Glomerular visceral epithelial cell (primary cell): ENCODE results near the gene HEY2.
"Not testable (repeated sequence)": the region's sequence is repeated elsewhere in the genome, so short reads cannot be mapped to it uniquely, and the experiment has no call there.

Experiments used
- DNase-seq: peaks from one replicate; pipeline ENCODE4 v3.0.0-alpha.2; 2016; ENCODE audit errors: extremely low spot score

The HEY2 gene

DNA sequence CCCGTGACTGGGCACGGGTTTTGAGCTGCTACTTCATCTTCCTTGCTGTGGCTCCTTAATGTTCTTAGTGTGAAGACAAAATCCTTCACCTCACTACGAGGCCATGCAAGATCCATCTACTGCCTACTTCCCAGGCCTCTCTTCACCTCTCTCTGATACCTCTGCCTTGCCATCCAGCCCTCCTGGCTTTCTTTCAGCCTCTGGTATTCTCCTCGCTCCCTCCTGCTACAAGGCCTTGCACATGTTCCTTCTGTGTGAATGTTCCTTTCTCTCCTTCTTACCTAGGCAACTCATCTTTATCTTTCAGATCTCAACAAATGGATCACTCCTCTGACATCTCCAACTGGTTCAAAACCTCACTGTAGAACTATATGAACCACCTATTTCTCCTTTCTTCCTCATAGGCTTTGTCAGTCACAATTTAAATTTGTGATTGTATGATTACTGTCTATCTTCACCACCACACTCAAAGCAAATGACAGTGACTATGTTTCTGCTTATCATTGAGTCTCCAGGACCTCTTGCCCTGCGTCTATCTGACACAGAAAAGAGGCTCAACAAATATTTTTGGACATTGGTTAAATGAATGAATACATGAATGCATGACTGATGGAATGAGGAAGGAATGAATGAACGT is 19.8 kb downstream of the HEY2 start:
- DNase-seq, result no peak

DNA sequence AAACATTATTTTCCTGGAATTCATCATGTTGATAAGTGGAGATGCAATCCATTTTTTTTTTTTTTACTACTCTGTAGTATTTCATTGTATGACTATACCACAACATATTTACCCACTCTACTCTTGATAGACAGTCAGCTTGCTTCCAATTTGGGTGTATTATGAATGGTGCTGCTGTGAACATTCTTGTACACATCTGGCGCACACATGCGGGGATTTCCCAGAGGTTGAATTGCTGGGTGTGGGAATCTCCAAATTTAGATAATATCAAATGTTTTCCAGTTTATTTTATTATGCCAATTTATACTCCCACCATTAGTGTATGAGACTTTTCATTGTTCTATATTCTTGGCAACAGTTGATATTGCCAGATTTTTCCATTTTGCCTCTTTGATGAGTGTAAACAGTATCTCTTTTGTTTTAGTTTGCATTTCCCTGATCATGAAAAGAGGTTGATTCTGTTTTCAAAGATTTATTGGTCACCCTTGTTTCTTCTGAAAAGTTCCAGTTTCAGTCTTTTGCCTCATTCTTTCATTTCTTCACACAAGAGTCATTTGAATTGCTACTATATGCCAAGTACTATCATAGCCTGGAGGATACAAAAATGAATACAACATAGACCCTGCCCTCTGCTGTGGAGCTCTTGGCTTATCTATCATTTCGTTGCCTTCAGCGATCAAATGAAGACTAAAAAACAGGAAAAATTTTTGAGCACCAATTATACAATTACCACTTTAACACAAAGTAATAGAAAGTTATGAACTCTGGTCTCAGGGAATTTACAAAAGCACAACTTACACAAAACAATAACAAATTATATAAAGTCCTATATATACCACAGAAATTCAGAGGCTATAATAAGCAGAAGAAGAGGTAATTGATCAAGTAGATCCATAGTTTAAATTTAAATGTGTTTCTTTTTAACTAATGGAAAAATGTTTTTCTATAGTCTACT is 24.2 kb downstream of the HEY2 start:
- no peak for DNase-seq

DNA sequence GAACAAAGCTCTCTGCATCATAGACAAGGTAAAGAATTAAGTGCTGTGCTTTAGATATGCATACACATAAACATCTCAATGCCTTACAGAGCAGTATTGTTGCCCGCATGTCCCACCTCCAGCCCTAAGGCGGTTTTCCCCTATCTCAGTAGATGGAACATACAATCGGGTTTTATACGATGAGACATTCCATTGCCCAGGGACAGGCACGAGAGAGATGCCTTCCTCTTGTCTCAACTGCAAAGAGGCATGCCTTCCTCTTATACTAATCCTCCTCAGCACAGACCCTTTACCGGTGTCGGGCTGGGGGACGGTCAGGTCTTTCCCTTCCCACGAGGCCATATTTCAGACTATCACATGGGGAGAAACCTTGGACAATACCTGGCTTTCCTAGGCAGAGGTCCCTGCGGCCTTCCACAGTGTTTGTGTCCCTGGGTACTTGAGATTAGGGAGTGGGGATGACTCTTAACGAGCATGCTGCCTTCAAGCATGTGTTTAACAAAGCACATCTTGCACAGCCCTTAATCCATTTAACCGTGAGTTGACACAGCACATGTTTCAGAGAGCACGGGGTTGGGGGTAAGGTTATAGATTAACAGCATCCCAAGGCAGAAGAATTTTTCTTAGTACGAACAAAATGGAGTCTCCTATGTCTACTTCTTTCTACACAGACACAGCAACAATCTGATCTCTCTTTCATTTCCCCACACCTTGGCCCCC is 26.8 kb downstream of the HEY2 start:
- DNase-seq, result not testable (repeated sequence)

DNA sequence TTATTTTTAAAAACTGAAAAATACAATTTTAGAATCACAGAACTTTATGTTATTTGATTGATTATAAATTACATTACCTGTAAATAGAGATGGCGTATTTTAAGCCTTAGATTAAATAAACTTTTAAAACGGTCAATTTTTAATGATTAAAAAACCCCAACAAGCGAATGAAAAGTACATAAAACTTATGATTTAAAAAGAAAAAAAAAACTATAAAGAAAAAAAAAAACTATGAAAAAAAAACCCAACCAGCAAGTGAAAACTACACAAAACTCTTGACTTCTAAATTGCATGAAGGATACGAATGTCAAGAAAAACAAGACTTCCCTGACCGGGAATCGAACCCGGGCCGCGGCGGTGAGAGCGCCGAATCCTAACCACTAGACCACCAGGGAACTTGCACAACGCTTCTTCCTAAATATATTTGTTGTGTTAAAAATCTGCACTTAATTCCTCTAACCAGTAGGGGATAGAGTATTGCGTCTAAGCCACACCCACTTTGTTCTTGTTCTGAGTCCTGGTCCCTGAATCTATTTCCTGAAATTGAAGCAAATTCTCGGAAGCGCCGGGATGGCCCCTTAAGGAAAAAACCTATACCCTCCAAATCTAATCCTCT is 30.6 kb downstream of the HEY2 start:
- DNase-seq, result peak; percentile 94

DNA sequence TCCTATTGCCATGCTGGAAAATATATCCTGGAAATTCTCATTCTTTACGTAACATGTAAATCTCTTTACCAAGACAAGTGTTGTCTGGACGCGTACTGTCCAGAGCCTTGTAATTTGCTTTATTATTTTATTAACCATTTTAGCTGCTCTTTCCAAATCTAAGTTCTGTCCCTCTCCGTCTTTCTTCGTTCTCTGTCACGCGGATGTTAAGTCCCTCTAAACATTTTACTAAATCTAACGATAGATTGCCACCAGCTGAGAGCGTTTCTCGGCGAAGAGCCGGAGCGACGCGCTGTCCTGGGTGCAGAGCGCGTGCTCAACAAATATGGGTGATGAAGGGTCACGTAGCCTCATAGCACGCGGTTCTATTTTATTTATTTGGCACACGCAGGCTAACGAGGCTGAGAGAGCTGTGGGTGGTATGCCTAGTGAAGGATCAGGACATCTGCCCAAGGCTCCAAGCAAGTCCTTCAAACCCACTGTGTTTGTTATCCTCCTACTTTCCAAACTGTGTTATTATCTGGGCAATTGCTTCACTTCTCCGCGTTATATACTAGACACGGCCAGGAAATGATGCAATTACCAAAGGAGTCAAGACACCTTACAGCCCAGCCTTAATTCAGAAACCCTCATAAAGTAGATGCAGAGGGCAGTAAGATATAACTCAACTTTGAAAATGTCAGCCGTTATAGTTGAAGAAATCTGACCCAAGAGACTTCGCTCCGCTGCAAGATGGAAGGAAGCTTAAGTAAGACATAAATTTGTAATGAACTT is 31.3 kb downstream of the HEY2 start:
- peak; percentile 66 for DNase-seq

DNA sequence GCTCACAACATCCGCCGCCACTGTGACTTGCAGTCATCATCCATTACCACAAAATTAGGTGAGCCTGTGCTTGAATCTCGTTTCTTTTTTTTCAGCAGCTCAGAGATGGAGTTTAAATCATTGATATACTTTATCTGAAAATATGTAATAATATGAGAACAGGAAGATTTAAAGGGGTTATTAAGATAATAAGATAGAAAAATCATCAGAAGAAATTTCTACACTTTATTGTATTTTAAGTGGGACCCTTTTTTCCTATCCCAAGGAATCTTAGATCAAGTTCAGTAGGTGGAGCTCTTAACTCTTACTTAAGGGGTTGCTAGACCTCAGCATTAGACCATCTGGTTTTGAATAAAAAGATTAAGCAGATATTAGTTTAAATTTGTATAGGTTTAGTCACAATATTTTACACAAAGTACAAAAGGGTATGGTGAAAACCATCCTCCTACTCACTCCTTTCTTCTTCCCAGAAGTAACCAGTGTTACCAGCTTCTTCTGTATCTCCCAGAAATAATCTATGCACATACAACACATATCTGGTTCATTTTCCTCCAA is 32.0 kb downstream of the HEY2 start:
- peak; percentile 16 for DNase-seq

DNA sequence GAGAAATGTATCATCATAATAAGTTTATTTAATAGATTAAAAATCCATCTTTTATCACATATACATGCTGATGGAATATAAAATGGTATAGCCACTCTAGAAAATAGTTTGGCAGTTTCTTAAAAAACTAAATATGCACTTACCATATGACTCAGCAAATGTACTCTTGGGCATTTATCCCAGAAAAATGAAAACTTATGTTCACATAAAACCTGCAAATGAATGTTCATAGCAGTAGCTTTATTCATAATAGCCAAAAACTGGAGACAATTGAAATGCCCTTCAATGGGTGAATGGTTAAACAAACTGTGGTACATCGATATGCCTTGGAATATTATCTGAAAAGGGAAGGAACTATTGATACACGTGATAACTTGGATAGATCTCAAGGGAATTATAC is 34.9 kb downstream of the HEY2 start:
- DNase-seq, result no peak

DNA sequence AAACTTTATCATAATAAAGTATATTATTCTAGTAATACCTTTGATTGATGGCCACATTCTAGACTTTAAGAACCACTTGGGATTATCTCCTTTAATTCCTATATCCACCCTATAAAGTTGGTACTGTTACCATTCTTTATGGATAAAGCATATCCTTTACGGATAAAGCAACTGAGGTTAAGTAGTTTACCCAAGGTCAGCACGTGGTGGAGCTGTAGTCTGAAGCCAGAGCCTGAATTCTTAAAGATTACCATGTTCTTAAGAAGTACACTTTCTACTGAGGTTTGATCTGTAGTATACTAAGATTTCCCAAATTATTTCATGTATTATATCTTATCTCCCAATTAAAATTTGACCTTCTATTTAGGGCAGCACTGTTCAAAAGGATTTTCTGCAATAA is 38.4 kb downstream of the HEY2 start:
- peak; percentile 26 for DNase-seq

DNA sequence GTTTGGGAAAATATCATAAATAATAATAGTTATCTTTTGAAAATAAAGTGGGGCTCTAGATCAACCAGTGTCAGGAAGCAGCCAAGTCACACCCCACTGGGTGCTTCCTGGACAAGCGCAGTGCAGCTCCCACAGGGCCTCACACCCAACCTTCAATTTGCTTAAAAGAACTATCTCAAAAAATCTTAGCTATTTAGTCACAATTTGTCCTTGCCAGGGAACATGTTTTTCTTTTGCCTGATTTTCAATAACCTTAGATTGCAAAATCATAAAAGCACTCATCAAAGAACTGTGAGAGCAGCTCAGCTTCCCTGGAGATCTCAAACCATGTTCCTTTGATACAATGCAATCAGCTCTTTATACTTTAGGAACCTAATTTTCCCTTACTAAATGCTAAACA is 39.7 kb downstream of the HEY2 start:
- DNase-seq, result no peak

DNA sequence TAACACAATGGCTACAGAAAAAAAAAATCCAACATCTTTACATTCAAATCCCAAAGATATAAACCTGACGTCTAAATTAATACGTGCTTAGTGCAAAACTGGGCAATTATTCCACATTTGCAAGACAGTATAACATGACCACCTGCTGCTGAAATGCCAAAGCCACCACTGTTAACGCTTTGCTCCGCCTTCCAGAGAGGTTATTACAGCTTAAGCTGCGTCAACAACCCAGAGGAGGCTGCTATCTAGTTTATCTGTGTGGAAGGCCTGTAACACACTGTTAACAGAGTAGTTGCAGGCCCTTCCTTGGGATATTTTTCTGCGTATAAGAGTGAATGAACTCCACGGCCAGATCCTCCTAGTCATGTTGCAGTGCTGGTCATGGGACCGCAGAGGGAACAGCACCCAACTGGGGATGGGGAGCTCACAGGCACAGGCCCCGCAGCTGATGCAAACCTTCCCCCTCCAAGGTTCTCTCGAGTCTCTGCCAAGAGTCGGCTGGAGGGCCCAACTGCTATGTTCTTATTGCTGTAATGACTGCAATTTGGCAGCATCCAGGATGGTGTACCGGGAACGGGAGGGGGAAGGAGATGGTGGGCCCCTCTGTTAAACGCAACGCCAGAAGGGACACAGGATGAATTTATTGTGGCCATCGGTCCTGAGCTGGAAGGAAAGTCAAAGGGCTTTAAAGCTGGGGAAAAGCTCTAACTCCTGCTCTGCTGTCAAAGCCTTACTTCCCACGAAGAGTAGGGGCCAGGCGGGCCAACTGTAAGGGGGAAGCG is 40.3 kb downstream of the HEY2 start:
- DNase-seq, result peak; percentile 22

DNA sequence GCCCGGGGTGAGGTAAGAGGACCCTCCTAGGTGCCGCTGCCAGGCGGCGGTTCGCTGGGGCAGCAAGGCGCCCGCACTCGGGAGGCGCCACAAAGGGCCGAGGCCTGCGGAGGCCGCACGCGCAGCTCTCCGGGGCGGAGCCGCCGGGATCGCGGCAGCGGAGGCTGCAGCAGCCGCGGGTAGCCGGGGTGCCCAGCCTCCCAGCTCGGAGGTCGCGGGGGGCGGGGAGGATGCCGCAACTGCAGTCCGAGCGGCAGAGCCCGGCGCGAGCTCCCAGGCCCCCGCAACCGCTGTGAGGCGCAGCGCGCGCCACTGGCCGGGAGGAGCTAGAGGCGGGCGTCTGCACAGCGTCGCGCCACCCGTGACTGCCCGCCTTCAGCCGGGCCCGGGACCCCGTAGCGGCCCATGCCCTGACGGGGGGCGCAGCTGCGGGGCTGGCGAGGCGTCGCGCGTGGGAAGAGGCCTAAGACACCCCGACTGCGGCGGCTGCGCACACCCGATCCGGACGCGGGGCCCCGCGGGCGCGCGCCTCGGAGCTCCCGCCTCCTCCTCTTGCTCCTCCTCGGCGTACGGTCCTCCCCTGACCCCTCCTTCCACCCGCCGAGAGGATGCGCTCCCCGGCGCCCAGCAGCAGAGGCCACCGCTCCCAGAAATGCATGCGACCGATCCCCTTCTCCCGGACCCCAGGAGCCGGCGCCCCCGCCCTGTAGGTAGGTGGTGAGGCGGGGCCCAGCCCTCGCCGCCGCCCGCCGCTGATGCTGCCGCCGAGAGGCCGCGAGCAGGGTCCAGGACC is 41.1 kb downstream of the HEY2 start, which contains the start of gene NCOA7:
NCOA7 (plus strand) TSS at position 603 of the 793 bp plus-strand sequence. CDS start 24,395 bp downstream, outside the sequence.
- DNase-seq, result peak; percentile 79

DNA sequence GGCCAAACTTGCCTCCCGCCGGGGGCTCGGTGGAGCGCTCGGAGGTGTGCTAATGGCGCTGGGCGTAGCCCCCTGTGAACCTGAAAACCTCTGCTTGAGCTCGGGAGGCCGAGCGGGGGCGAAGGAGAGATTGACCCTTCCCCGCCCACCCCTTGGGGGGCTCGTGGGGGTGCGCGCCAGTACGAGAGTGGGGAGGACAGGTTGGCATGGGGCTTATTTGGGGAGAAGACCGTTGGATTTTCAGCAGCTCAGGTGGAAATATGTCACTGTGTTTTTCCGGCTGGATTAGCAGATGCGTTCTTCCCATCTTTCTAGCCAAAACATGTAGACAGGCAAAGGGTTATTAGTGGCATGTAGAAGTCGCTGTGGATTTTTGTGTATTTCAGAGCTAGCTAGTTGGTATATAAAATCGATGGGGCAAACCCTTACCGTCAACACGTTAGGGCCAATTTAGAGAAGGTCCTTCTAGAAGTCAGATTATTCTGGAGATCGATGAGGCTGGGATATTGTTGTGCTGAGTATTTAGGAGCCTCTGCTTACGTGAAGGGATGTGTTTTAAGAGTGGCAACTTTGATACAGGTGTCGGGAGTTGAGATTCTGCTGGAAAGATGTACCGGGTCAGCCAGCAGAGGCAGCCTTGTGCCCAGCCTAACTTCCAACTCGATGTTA is 41.9 kb downstream of the HEY2 start:
- peak; percentile 62 for DNase-seq

DNA sequence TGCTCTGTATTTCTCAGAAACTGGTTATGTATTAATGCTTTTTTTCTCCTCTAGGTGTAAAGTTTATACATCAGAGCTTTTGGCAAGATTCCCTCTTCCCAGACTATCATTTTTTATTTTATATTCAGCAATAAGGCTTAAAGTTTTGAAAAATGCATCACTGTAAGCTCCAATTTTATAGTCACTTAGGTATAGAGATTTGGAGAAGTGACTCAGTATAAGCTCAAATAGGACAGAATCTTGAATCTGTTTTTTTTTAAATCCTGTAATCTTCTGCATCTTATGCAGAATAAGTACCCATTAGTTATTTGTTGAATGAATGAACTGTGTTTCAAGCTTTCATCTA is 42.4 kb downstream of the HEY2 start:
- no peak for DNase-seq

DNA sequence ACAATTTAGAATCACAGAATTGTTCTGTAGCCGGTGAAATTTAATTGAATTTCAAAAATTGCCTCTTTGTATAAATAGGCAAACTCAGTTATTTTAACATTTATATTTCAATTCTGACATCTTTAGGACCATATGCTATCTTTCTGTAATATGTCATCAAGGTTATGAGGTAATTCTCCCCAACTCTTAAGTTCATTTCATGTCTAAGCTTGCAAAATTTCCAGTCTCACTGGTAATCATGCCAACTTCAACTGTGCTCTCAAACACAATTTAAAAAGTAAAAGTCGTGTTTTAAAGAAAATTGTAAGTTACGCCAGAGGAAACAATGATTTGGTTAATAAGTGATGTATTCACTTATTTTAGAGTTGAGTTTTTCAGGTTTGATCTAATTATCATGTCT is 42.7 kb downstream of the HEY2 start:
- no peak for DNase-seq

DNA sequence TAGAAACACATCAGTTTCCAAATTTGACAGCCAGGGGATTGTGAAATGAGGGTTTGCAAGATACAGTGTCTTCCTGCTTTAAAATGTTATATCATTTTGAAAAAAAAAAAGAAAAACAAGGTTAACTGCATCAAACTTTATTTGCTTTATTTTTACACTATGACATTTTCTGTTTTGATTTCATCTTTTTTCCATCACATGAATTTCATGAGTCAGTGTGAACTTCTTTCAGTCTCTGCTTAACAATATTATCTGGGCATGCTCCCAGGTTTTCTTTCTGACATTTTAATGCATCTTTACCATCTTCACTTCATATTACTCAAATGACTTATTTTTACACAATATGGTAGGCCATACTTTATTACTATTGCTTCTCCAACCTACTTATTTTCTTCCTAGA is 43.2 kb downstream of the HEY2 start:
- DNase-seq, result no peak

DNA sequence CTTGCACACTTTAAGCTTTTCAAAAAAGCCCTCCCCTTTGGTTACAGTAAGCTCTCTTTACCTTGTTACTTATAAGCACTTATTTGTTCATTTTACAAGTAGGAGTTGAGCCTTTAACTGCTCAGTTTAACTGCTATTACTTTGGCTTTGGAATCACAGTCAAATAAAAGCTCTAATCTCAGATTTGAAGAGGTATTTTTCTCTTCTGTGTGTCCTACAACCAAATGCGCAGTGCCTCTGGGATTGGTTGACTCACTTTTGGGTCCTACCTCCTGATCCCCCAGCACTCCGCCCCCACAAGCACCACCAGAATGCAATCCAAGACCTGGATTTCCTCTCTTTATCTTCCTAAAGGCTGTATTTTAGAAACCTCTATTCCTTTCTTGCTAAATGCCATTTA is 43.8 kb downstream of the HEY2 start:
- no peak for DNase-seq

DNA sequence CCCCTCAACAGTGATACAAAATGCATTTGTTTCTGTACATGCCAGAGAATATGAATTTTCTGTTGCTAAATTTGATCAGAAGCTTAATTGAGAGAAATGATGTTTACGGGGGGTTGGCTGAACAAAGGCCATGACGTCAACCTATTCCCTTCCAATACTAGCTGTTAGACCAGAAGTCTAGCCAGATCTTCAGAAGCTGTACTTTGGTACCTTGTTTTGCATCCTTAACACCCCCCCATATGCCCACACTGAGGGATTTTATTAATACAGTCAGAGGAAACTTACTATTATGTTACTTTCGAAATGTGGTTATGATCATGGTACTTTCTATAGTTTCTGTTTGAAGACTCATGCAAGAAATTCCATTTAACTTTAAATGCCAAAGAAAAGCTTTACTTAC is 44.4 kb downstream of the HEY2 start:
- DNase-seq, result no peak

DNA sequence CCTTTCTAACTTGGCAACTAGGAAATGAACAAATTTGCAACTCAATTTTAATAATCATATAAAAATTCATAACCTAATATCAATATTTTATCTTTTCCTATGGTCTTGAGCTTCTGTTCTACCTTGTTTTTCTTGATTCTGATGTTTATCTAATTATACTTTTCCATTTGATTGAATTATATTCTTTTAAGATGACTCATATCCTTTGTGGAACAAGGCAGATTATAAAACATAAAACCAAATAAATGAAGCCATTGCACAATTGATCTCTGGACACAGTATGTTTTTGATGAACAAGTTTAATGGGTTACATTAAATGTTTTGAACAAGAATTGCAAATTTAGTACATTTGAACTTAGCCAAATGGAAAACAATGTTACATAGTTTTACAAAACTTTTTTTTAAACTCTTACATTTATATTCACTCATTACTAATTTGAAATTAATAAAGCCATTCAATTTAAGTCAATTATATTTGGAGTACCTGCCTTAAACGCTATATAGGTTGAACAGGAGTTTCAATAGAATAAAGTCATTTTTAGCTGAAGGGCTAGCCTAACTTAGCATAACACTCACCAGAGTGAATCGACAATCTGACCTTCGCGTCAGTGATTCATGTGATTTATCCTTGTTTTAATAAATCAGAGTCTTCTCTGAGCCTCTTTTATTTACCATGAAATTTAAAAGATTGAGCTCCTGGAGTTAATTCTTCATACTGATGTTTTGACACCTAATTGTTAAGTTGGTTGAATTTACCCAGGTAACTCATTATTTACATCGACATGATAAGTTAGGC is 45.1 kb downstream of the HEY2 start:
- DNase-seq, result no peak
